Measurements from ENCODE around the gene PLBD1. TPM values are rescaled to one million over a fixed set of nuclear protein-coding genes. Genes with fewer than 3 reads are reported as not detected.

PLBD1 gene, protein sequence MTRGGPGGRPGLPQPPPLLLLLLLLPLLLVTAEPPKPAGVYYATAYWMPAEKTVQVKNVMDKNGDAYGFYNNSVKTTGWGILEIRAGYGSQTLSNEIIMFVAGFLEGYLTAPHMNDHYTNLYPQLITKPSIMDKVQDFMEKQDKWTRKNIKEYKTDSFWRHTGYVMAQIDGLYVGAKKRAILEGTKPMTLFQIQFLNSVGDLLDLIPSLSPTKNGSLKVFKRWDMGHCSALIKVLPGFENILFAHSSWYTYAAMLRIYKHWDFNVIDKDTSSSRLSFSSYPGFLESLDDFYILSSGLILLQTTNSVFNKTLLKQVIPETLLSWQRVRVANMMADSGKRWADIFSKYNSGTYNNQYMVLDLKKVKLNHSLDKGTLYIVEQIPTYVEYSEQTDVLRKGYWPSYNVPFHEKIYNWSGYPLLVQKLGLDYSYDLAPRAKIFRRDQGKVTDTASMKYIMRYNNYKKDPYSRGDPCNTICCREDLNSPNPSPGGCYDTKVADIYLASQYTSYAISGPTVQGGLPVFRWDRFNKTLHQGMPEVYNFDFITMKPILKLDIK
- total RNA-seq, result not detected in 2 replicates

DNA sequence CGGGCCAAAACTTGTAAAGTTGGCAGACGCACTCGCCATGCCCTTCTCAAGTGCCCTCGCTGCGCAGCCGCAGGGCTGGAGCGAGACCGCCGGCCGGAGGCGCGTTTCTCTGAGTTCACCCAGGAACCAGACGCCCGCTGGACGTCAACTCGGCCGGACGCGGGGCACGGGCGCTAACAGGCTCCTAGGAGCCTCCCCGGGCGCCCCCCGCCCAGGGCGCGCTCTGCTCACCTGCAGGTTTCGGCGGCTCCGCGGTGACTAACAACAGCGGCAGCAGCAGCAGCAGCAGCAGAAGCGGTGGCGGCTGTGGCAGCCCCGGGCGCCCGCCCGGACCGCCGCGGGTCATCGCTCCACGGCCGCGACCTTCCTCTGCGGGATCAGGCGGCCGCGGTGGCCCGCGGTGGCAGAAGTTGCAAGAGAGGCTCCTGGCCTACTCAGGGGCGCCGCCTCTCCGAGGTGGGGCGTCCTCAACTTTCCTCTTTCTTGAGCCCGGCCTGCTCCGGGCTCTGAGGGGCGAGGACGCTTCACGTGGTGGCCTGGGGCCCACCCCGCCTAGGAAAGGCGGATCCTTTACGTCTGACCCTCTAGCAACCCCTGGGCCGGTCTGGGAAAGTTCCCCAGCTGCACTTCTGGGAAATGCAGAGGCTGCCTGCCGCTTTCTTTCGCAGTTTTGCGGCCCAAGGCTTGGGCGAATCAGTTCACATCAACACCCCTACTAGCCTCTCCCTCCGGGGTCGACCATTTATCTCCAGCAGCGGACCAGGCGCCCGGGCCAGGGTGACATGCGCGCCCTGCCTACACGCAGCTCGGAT is at the start of gene PLBD1:
TSS of gene PLBD1 (minus strand) at position 533 of the 812 bp plus-strand sequence. CDS start at position 346, 187 bp downstream.
- Mint-ChIP-seq H3K4me3 (peak within 1 kb of the TSS; percentile 47), H3K4me1 (ENCODE audit: low read depth) (no peaks in the 10 kb centered on the region), H3K27me3 (ENCODE audit: insufficient read depth) (peaks cover 41% of the 10 kb centered on the region), H3K36me3 (ENCODE audit: low read depth) (no peaks in the 10 kb centered on the region), H3K27ac (no peak within 1 kb of the TSS), H3K9me3 (no peaks in the 10 kb centered on the region)
- intact Hi-C loops (cut with micrococcal nuclease), result no loop called here
- DNase-seq (ENCODE audit: low spot score), result no peak

DNA sequence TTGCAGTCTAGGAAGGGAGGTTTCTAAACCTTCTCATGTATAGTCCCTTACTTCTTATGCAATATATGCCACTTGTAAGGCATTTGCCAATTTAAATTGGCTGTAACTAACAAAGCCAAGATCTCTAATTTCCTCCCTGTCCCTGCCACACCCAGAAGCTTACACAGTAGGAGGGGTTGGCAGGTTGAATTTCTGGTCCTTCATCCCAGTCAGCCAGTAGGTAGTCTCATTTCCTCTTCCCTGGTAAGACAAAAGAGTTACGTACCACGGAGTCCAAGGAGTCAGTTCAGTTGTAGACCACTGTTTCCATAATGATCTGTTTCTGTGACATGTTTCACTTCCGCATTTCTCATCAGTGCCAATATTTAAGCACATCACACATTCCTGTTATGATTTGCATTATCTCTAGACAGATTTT is 47.0 kb upstream of the PLBD1 start:
- H3K9me3 Mint-ChIP-seq, result peaks cover 19% of the 10 kb centered on the region
- H3K4me1 Mint-ChIP-seq (ENCODE audit: low read depth), result peaks cover 9% of the 10 kb centered on the region
- DNase-seq (ENCODE audit: low spot score), result no peak
- H3K27me3 Mint-ChIP-seq (ENCODE audit: insufficient read depth), result peaks cover 8% of the 10 kb centered on the region
- intact Hi-C loops (cut with micrococcal nuclease), result no loop called here
- H3K36me3 Mint-ChIP-seq (ENCODE audit: low read depth), result no peaks in the 10 kb centered on the region
- no peak overlapping the region for H3K27ac Mint-ChIP-seq
- no peak overlapping the region for H3K4me3 Mint-ChIP-seq

DNA sequence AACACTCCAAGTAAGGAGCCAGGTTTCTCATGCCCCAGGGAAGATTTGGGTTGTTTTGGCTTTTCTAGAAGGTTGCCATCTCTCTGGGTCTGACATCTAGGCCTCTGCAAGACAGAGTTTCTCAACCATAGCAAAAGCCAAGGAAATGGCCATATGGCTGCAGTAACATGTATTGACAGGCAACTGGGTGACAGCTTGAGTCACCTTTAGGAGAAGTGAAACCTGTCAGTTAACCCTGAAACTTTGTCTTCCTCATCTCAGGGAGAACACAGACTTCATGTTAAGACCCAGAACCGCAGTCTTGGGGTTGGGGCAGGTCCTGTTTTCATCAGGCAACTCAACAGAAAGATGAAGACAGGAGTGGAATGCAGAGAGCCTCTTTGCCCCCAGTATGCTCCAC is 46.0 kb upstream of the PLBD1 start:
- peaks cover 19% of the 10 kb centered on the region for H3K9me3 Mint-ChIP-seq
- peaks cover 9% of the 10 kb centered on the region for H3K4me1 Mint-ChIP-seq (ENCODE audit: low read depth)
- no peak overlapping the region for H3K27ac Mint-ChIP-seq
- H3K4me3 Mint-ChIP-seq, result no peak overlapping the region
- DNase-seq (ENCODE audit: low spot score), result no peak
- H3K36me3 Mint-ChIP-seq (ENCODE audit: low read depth), result no peaks in the 10 kb centered on the region
- intact Hi-C loops (cut with micrococcal nuclease), result no loop called here
- H3K27me3 Mint-ChIP-seq (ENCODE audit: insufficient read depth), result peaks cover 10% of the 10 kb centered on the region

DNA sequence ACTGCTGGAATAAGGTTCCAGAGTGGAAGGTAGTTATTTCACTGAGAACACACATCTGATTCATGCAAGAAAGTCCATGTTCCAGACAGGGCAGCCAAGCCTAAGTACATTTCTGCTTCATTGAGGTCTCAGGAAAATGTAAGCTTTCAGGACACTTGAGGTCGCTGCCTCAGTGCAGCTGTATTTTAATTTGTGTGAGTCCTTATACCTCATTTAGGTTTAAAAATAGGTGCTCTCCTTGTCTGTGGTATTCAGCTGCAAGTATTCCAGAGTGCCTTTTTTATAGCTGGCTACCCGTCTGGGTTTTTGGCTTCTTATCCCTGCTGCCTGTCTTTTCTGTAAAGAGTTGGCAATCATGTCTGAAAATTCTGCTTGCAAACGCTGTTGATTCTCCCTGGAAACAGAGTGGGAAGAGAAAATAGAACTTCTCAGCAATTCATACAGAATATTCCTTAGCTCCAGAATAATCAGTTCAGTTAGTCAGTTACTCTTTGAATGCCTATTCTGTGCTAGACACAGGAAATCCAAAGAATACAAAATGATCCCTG is 45.3 kb upstream of the PLBD1 start:
- intact Hi-C loops (cut with micrococcal nuclease), result no loop called here
- H3K4me1 Mint-ChIP-seq (ENCODE audit: low read depth), result peaks cover 9% of the 10 kb centered on the region
- peaks cover 22% of the 10 kb centered on the region for H3K9me3 Mint-ChIP-seq
- no peak overlapping the region for H3K4me3 Mint-ChIP-seq
- no peaks in the 10 kb centered on the region for H3K36me3 Mint-ChIP-seq (ENCODE audit: low read depth)
- no peak for DNase-seq (ENCODE audit: low spot score)
- no peak overlapping the region for H3K27ac Mint-ChIP-seq
- peaks cover 11% of the 10 kb centered on the region for H3K27me3 Mint-ChIP-seq (ENCODE audit: insufficient read depth)

DNA sequence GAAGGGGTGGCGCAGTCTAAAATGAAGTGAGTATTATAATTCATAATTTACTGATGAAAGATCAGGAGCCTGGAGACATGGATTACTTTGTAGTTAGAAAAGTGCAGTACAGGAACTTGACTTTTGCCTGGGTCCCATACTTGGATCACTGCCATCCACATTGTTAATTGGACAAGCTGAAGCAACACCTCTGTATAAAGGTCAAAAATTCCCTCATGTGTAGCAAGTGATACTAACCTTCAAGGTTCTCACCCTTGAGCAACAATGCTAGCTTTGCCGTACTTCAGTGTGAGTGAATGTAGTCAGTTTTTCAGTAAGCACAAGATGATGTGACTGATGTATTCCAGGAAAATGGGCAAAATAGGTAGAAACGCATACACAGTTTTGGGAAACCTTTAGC is 44.6 kb upstream of the PLBD1 start:
- Mint-ChIP-seq H3K9me3 (peaks cover 29% of the 10 kb centered on the region), H3K4me3 (no peak overlapping the region), H3K4me1 (ENCODE audit: low read depth) (peaks cover 9% of the 10 kb centered on the region), H3K36me3 (ENCODE audit: low read depth) (no peaks in the 10 kb centered on the region), H3K27ac (no peak overlapping the region), H3K27me3 (ENCODE audit: insufficient read depth) (peaks cover 11% of the 10 kb centered on the region)
- DNase-seq (ENCODE audit: low spot score), result no peak
- intact Hi-C loops (cut with micrococcal nuclease), result no loop called here

DNA sequence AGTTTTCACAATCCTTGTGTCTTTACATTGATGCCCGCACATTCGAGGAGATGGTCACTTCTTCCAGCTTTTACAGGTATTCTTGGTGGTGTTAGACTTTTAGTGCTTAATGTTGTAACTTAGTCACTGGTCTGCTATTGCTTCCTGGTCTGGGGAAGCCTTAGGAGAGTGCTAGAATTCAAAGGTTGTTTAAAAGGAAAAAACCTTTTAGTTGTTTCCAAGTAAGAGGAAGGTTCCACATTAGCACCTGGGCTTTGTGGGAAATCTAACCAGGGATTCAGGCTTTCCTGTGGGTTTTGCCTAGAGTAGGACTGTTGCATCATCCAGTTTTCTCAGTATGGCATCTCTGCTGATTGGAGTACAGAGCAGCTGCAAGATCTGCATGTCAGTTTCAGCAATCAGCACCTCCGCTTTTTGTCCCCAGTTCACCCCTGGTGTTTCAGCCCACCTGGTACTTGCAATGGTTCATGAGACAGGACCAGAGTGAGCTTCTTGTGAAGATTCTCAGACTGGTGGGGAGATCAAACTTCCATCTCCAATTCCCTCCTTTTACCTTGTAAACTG is 44.0 kb upstream of the PLBD1 start:
- peaks cover 9% of the 10 kb centered on the region for H3K4me1 Mint-ChIP-seq (ENCODE audit: low read depth)
- peaks cover 11% of the 10 kb centered on the region for H3K27me3 Mint-ChIP-seq (ENCODE audit: insufficient read depth)
- no peak overlapping the region for H3K27ac Mint-ChIP-seq
- H3K4me3 Mint-ChIP-seq, result no peak overlapping the region
- DNase-seq (ENCODE audit: low spot score), result no peak
- peaks cover 33% of the 10 kb centered on the region for H3K9me3 Mint-ChIP-seq
- intact Hi-C loops (cut with micrococcal nuclease), result no loop called here
- no peaks in the 10 kb centered on the region for H3K36me3 Mint-ChIP-seq (ENCODE audit: low read depth)

DNA sequence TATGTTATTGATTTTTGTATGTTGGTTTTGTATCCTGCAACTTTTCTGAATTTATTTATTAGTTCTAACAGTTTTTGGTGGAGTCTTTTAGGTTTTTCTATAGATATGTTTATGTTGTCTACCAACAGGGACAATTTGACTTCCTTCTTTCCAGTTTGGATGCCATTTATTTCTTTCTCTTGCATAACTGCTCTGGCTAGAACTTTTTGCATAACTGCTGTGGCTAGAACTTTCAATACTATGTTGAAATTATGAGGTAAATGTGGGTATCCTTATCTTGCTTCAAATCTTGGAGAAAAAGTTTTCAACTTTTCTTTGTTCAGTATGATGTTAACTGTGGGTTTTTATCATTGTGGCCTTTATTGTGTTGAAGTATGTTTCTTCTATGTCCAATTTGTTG is 39.9 kb upstream of the PLBD1 start:
- Mint-ChIP-seq H3K27ac (no peak overlapping the region), H3K9me3 (peaks cover 51% of the 10 kb centered on the region)

DNA sequence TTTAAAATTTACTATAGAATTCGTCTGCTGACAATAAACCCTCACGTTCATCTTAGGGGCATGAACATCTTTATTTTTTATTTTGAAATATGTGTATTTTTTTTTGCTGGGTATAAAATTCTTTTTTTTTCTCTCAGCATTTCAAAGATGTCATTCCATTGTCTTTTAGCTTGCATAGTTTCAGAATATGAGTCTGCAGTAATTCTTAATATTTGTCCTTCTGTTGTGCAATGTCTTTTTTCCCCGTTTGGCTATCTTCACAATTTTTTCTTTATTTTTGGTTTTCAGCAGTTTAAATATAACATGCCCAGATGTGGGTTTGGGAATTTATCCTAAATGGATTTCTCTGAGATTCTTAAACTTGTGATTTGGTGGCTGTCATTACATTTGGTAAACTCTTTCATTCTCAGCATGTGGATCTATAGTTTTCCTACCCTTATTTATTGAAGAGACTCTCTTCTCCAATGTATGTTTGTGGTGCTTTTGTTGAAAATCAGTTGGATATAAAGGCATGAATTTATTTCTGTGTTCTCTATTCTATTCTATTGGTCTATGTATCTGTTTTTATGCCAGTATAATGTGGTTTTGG is 37.8 kb upstream of the PLBD1 start:
- intact Hi-C loops (cut with micrococcal nuclease), result no loop called here
- Mint-ChIP-seq H3K27ac (no peak overlapping the region), H3K9me3 (peaks cover 36% of the 10 kb centered on the region), H3K4me3 (no peak overlapping the region), H3K36me3 (ENCODE audit: low read depth) (no peaks in the 10 kb centered on the region), H3K4me1 (ENCODE audit: low read depth) (no peaks in the 10 kb centered on the region), H3K27me3 (ENCODE audit: insufficient read depth) (peaks cover 3% of the 10 kb centered on the region)
- no peak for DNase-seq (ENCODE audit: low spot score)

More for the DNA sequence above, 39.9 kb upstream of the PLBD1 start:
- no peak overlapping the region for H3K4me3 Mint-ChIP-seq
- no peaks in the 10 kb centered on the region for H3K36me3 Mint-ChIP-seq (ENCODE audit: low read depth)
- H3K27me3 Mint-ChIP-seq (ENCODE audit: insufficient read depth), result peaks cover 8% of the 10 kb centered on the region
- intact Hi-C loops (cut with micrococcal nuclease), result no loop called here
- no peak for DNase-seq (ENCODE audit: low spot score)
- no peaks in the 10 kb centered on the region for H3K4me1 Mint-ChIP-seq (ENCODE audit: low read depth)

DNA sequence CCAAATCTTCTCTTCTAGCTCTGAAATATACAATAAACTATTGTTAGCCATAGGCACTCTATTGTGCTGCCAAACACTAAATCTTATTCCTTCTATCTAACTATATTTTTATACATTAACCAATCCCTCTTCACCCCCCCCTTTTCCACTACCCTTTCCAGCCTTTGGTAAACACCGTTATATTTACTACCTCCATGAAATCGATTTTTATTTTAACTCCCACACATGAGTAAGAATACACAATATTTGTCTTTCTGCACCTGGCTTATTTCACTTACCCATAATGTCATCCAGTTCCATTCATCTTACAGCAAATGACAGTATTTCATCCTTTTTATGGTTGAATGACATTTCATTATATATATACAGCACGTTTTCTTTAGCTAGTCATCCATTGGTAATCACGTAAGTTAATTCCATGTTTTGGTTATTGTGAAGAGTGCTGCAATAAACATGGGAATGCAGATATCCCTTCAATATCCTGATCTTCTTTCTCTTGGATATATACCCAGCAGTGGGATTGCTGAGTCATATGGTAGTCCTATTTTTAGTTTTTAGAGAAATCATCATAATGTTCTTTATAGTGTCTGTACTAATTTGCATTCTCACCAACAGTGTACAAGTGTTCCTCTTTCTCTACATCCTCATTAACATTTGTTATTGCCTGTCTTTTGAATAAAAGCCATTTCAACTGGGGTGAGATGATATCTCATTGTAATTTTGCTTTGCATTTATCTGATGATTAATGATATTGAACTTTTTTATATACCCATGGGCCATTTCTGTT is 34.2 kb upstream of the PLBD1 start:
- no peak for DNase-seq (ENCODE audit: low spot score)
- no peaks in the 10 kb centered on the region for H3K36me3 Mint-ChIP-seq (ENCODE audit: low read depth)
- peaks cover 4% of the 10 kb centered on the region for H3K27me3 Mint-ChIP-seq (ENCODE audit: insufficient read depth)
- H3K4me1 Mint-ChIP-seq (ENCODE audit: low read depth), result no peaks in the 10 kb centered on the region
- intact Hi-C loops (cut with micrococcal nuclease), result no loop called here
- no peak overlapping the region for H3K27ac Mint-ChIP-seq
- H3K9me3 Mint-ChIP-seq, result peaks cover 20% of the 10 kb centered on the region
- H3K4me3 Mint-ChIP-seq, result no peak overlapping the region

DNA sequence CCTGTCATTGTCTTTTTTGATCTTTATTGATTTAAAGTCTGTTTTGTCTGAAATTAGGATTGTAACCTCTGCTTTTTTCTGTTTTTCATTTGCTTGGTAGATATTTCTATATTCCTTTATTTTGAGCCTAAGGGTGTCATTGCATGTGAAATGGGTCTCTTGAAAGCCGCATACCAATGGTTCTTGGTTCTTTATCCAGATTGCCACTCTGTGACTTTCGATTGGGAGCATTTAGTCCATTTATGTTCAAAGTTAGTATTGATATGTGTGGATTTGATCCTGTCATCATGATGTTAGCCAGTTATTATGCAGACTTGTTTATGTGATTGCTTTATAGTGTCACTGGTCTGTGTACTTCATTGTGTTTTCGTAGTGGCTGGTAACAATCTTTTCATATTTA is 29.8 kb upstream of the PLBD1 start:
- Mint-ChIP-seq H3K9me3 (no peaks in the 10 kb centered on the region), H3K27me3 (ENCODE audit: insufficient read depth) (peaks cover 4% of the 10 kb centered on the region), H3K36me3 (ENCODE audit: low read depth) (no peaks in the 10 kb centered on the region), H3K27ac (no peak overlapping the region), H3K4me3 (no peak overlapping the region), H3K4me1 (ENCODE audit: low read depth) (no peaks in the 10 kb centered on the region)
- intact Hi-C loops (cut with micrococcal nuclease), result no loop called here
- no peak for DNase-seq (ENCODE audit: low spot score)

DNA sequence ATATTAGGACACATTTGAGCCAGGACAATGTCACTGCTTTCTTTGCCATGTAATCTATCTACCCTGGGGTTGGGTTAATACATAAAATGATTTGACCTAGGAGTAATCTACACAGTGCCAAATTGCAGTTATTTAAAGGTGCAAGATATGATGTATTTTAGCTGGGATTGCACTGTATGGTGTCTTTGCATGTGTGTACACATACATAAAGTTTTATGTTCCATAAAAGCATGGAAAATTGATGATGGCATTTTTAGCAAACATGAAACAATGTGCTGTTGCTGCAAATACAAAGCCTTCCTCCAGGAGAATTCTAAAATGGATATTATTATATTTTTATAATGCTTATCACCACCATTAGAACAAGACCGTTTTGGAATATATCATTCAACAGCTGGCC is 24.0 kb upstream of the PLBD1 start:
- no peaks in the 10 kb centered on the region for H3K4me1 Mint-ChIP-seq (ENCODE audit: low read depth)
- DNase-seq (ENCODE audit: low spot score), result no peak
- H3K9me3 Mint-ChIP-seq, result no peaks in the 10 kb centered on the region
- no peak overlapping the region for H3K4me3 Mint-ChIP-seq
- H3K27me3 Mint-ChIP-seq (ENCODE audit: insufficient read depth), result no peaks in the 10 kb centered on the region
- intact Hi-C loops (cut with micrococcal nuclease), result no loop called here
- H3K36me3 Mint-ChIP-seq (ENCODE audit: low read depth), result no peaks in the 10 kb centered on the region
- H3K27ac Mint-ChIP-seq, result no peak overlapping the region

All from activated T-helper 1 cell treated with anti-CD3 and anti-CD28 coated beads, Interleukin-12 subunit alpha, Interleukin-12 subunit beta, Interleukin-2, Interleukin-4 antibody, amounts not matched to agents 30 ng/mL and 10 ng/mL and 1 ng/mL, durations not matched to agents 14 hours and 24 hours and 36 hours (primary cell).